Measurements from ENCODE around the gene RPTOR.

RPTOR gene

GRCh38 chr17:80877729-80878303, 333.2 kb downstream of the RPTOR start:
- Histone ChIP-seq H3K4me1 (ENCODE audit: control insufficient read depth, insufficient read depth, low read length) (peaks cover 7% of the 10 kb centered on the region), H3K36me3 (ENCODE audit: control insufficient read depth, insufficient read depth, low read length, severe bottlenecking) (peaks cover 31% of the 10 kb centered on the region), H3K27me3 (replicated peaks; ENCODE audit: control insufficient read depth, insufficient read depth, low read length) (no peaks in the 10 kb centered on the region), H3K9ac (ENCODE audit: low read length) (no peak overlapping the region), H3K9me3 (ENCODE audit: control insufficient read depth, low read length) (no peaks in the 10 kb centered on the region), H3K4me3 (ENCODE audit: low read length) (no peak overlapping the region)
- no peak for DNase-seq (ENCODE audit: low read depth)

GRCh38 chr17:80878876-80879722, 334.5 kb downstream of the RPTOR start:
- H3K9me3 ChIP-seq (ENCODE audit: control insufficient read depth, low read length), result no peaks in the 10 kb centered on the region
- H3K4me1 ChIP-seq (ENCODE audit: control insufficient read depth, insufficient read depth, low read length), result no peaks in the 10 kb centered on the region
- DNase-seq (ENCODE audit: low read depth), result no peak
- no peaks in the 10 kb centered on the region for H3K27me3 ChIP-seq (replicated peaks; ENCODE audit: control insufficient read depth, insufficient read depth, low read length)
- no peak overlapping the region for H3K4me3 ChIP-seq (ENCODE audit: low read length)
- no peak overlapping the region for H3K9ac ChIP-seq (ENCODE audit: low read length)
- H3K36me3 ChIP-seq (ENCODE audit: control insufficient read depth, insufficient read depth, low read length, severe bottlenecking), result peaks cover 40% of the 10 kb centered on the region

- DNase-seq (ENCODE audit: low read depth), result no peak
- Histone ChIP-seq H3K4me3 (ENCODE audit: low read length) (no peak overlapping the region), H3K4me1 (ENCODE audit: control insufficient read depth, insufficient read depth, low read length) (no peaks in the 10 kb centered on the region)
Measured at GRCh38 chr17:80879723-80880647, 335.3 kb downstream of the RPTOR start.

GRCh38 chr17:80880648-80880985, 336.0 kb downstream of the RPTOR start:
- H3K9me3 ChIP-seq (ENCODE audit: control insufficient read depth, low read length), result no peaks in the 10 kb centered on the region
- H3K36me3 ChIP-seq (ENCODE audit: control insufficient read depth, insufficient read depth, low read length, severe bottlenecking), result peaks cover 46% of the 10 kb centered on the region
- H3K27me3 ChIP-seq (replicated peaks; ENCODE audit: control insufficient read depth, insufficient read depth, low read length), result no peaks in the 10 kb centered on the region
- no peak overlapping the region for H3K9ac ChIP-seq (ENCODE audit: low read length)
- H3K4me3 ChIP-seq (ENCODE audit: low read length), result no peak overlapping the region
- H3K4me1 ChIP-seq (ENCODE audit: control insufficient read depth, insufficient read depth, low read length), result no peaks in the 10 kb centered on the region
- no peak for DNase-seq (ENCODE audit: low read depth)

More at GRCh38 chr17:80879723-80880647, 335.3 kb downstream of the RPTOR start:
- H3K9me3 ChIP-seq (ENCODE audit: control insufficient read depth, low read length), result no peaks in the 10 kb centered on the region
- peaks cover 44% of the 10 kb centered on the region for H3K36me3 ChIP-seq (ENCODE audit: control insufficient read depth, insufficient read depth, low read length, severe bottlenecking)
- H3K27me3 ChIP-seq (replicated peaks; ENCODE audit: control insufficient read depth, insufficient read depth, low read length), result no peaks in the 10 kb centered on the region
- no peak overlapping the region for H3K9ac ChIP-seq (ENCODE audit: low read length)

GRCh38 chr17:80881306-80881705, 336.7 kb downstream of the RPTOR start:
- DNase-seq (ENCODE audit: low read depth), result no peak
- Histone ChIP-seq H3K4me3 (ENCODE audit: low read length) (no peak overlapping the region), H3K27me3 (replicated peaks; ENCODE audit: control insufficient read depth, insufficient read depth, low read length) (no peaks in the 10 kb centered on the region), H3K4me1 (ENCODE audit: control insufficient read depth, insufficient read depth, low read length) (no peaks in the 10 kb centered on the region), H3K9ac (ENCODE audit: low read length) (no peak overlapping the region), H3K36me3 (ENCODE audit: control insufficient read depth, insufficient read depth, low read length, severe bottlenecking) (peaks cover 47% of the 10 kb centered on the region), H3K9me3 (ENCODE audit: control insufficient read depth, low read length) (no peaks in the 10 kb centered on the region)

GRCh38 chr17:80882323-80882722, 337.7 kb downstream of the RPTOR start:
- H3K9ac ChIP-seq (ENCODE audit: low read length), result no peak overlapping the region
- H3K36me3 ChIP-seq (ENCODE audit: control insufficient read depth, insufficient read depth, low read length, severe bottlenecking), result peaks cover 52% of the 10 kb centered on the region
- DNase-seq (ENCODE audit: low read depth), result no peak
- no peaks in the 10 kb centered on the region for H3K27me3 ChIP-seq (replicated peaks; ENCODE audit: control insufficient read depth, insufficient read depth, low read length)
- no peaks in the 10 kb centered on the region for H3K4me1 ChIP-seq (ENCODE audit: control insufficient read depth, insufficient read depth, low read length)
- H3K4me3 ChIP-seq (ENCODE audit: low read length), result no peak overlapping the region
- no peaks in the 10 kb centered on the region for H3K9me3 ChIP-seq (ENCODE audit: control insufficient read depth, low read length)

- no peak for DNase-seq (ENCODE audit: low read depth)
- Histone ChIP-seq H3K9me3 (ENCODE audit: control insufficient read depth, low read length) (no peaks in the 10 kb centered on the region), H3K4me1 (ENCODE audit: control insufficient read depth, insufficient read depth, low read length) (no peaks in the 10 kb centered on the region), H3K36me3 (ENCODE audit: control insufficient read depth, insufficient read depth, low read length, severe bottlenecking) (peaks cover 52% of the 10 kb centered on the region), H3K9ac (ENCODE audit: low read length) (no peak overlapping the region), H3K4me3 (ENCODE audit: low read length) (no peak overlapping the region), H3K27me3 (replicated peaks; ENCODE audit: control insufficient read depth, insufficient read depth, low read length) (no peaks in the 10 kb centered on the region)
Measured at GRCh38 chr17:80882926-80883685, 338.5 kb downstream of the RPTOR start.

- Histone ChIP-seq H3K36me3 (ENCODE audit: control insufficient read depth, insufficient read depth, low read length, severe bottlenecking) (peaks cover 57% of the 10 kb centered on the region), H3K27me3 (replicated peaks; ENCODE audit: control insufficient read depth, insufficient read depth, low read length) (no peaks in the 10 kb centered on the region), H3K4me3 (ENCODE audit: low read length) (no peak overlapping the region), H3K4me1 (ENCODE audit: control insufficient read depth, insufficient read depth, low read length) (no peaks in the 10 kb centered on the region), H3K9ac (ENCODE audit: low read length) (no peak overlapping the region), H3K9me3 (ENCODE audit: control insufficient read depth, low read length) (no peaks in the 10 kb centered on the region)
- DNase-seq (ENCODE audit: low read depth), result no peak
Measured at GRCh38 chr17:80883831-80884735, 339.4 kb downstream of the RPTOR start.

- no peaks in the 10 kb centered on the region for H3K9me3 ChIP-seq (ENCODE audit: control insufficient read depth, low read length)
- H3K4me1 ChIP-seq (ENCODE audit: control insufficient read depth, insufficient read depth, low read length), result no peaks in the 10 kb centered on the region
- H3K4me3 ChIP-seq (ENCODE audit: low read length), result no peak overlapping the region
- no peaks in the 10 kb centered on the region for H3K27me3 ChIP-seq (replicated peaks; ENCODE audit: control insufficient read depth, insufficient read depth, low read length)
- H3K9ac ChIP-seq (ENCODE audit: low read length), result no peak overlapping the region
- DNase-seq (ENCODE audit: low read depth), result no peak
- H3K36me3 ChIP-seq (ENCODE audit: control insufficient read depth, insufficient read depth, low read length, severe bottlenecking), result peaks cover 57% of the 10 kb centered on the region
Measured at GRCh38 chr17:80884811-80885210, 340.2 kb downstream of the RPTOR start.

- no peak for DNase-seq (ENCODE audit: low read depth)
- no peak overlapping the region for H3K4me3 ChIP-seq (ENCODE audit: low read length)
Measured at GRCh38 chr17:80885947-80886582, 341.4 kb downstream of the RPTOR start.

More at GRCh38 chr17:80885947-80886582, 341.4 kb downstream of the RPTOR start:
- Histone ChIP-seq H3K9ac (ENCODE audit: low read length) (no peak overlapping the region), H3K27me3 (replicated peaks; ENCODE audit: control insufficient read depth, insufficient read depth, low read length) (no peaks in the 10 kb centered on the region), H3K9me3 (ENCODE audit: control insufficient read depth, low read length) (no peaks in the 10 kb centered on the region), H3K36me3 (ENCODE audit: control insufficient read depth, insufficient read depth, low read length, severe bottlenecking) (peaks cover 51% of the 10 kb centered on the region), H3K4me1 (ENCODE audit: control insufficient read depth, insufficient read depth, low read length) (peaks cover 7% of the 10 kb centered on the region)

All from adipocyte (in vitro differentiated cells).